Caki2 (cell line): Measurements from ENCODE around the gene EPDR1. TPM values are rescaled to one million over a fixed set of nuclear protein-coding genes. Genes with fewer than 3 reads are reported as not detected.

ENCODE experiments used
- DNase-seq: peaks from one replicate; pipeline ENCODE4 v3.0.0-alpha.2; 2015; ENCODE audit warnings: low read depth
- in situ Hi-C: cut with HindIII; loops from 2 replicates; pipeline ENCODE4 v1.10.0; 2016; ENCODE audit warnings: low sequenced_read_pairs, low pct_unique_long_range_greater_than_20kb, mixed read lengths
- total RNA-seq: library from RNA; depleted of rRNA; stranded (reverse); fragments of >200 nt; shearing (Covaris generic); gene quantifications from 2 replicates; pipeline ENCODE4 v1.2.3, GENCODE V29; 2014; ENCODE audit warnings: low replicate concordance

Gene EPDR1
- total RNA-seq, 1 experiment from 2014 or later = 250 TPM

DNA sequence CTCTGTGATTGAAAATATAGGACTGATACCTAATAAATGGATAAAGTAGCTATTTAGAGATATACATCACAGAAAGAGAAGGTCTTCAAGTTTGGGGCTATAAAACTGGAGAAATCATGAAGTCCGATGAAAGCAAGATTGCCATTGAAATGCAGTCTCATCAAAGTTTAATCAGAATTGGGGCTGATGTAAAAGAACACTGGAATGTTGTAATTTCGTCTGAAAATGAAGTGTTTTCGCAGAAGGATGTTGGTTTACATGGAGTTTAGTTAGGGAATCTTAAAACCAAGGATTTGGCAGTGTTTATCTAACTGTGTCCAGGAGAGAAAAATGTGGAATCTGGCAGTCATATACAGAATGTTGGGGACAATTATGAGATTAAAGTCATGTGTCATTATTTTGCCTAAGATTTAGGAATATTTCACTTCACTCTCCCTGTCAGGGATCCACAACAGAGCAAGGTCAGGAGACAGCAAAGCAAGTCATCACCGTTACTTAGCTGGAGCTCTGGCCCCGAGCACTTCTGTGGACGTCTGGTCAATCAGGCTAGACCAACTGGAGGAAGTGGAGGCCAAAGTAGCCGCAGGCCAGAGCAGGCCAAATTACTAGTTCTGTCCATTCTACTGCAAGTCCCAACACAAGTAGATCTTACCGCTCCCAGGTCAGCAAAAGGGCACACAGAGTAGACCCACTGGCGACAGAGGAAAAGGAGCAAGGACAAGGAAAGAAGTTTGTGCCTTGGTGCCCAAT lies 37.0 kb downstream of the EPDR1 start:
- no peak for DNase-seq
- in situ Hi-C loops = no loop called here

DNA sequence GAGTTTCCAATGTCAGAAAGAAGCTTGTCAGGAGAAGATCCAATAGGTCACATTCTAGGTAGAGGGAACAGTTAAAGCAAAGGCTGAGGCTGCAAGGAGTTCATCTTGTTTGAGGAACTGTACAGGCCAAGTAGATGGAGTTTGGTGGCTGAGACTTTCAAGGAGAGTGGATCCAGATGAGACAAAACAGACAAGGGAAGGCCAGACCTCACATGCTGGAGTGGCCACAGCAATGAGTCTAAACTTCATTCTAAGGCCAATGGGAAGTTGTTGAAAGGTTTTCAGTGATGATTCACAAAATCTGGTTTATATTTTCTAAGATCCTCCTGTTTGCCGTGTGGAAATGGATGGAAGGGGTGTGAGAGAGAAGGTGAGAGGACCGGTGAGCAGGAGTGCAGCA lies 40.0 kb downstream of the EPDR1 start:
- in situ Hi-C loops = no loop called here
- no peak for DNase-seq

DNA sequence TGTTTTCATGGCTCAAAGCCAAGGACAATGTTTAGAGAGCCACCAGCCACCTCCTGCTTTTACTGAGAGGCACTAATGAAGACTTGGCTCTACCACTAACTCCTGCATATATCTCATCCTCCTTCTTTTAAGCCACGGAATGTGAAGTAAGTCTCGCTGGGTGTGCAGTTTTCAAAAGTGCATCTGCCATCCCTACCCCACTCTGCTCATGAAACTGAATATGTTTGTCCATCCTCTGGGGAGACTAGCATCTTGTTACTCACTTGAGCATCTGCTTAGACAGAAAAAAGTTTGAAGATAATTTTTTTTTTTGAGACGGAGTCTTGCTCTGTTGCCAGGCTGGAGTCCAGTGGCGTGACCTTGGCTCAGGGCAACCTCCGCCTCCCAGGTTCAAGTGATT lies 40.8 kb downstream of the EPDR1 start:
- in situ Hi-C loops = no loop called here
- DNase-seq = no peak

DNA sequence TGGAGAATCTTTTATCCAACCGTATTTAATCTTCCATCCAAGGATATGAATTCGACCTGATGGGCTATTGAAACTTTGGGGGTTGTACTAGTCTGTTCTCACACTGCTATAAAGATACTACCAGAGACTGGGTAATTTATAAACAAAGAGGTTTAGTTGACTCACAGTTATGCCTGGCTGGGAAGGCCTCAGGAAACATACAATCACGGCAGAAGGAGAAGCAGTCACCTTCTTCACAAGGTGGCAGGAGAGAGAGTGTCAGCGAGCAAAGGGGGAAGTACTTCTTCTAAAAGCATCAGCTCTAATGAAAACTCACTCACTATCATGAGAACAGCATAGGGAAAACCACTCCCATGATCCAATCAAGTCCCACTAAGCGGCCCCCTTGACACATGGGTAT lies 43.8 kb downstream of the EPDR1 start:
- no peak for DNase-seq
- in situ Hi-C loops = no loop called here

DNA sequence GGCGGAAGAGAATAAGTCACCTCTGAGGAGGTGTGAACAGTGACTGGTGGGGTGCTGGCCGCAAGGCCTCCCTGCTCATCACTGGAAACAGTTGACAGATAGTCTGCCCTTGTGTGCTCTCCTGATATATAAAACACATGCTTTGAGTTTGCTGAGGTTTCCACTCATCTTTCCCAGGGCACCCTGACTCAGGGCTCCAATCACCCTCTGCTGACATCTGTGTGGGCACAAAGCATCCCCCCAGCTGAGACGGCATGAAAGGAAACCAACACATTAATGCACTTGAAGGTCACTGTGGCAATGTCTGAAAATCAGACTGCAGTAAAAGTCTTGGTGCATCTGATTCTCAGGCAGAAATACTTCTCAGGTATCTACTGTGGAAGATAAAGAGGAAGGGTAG lies 49.8 kb downstream of the EPDR1 start:
- in situ Hi-C loops = no loop called here
- DNase-seq = no peak

DNA sequence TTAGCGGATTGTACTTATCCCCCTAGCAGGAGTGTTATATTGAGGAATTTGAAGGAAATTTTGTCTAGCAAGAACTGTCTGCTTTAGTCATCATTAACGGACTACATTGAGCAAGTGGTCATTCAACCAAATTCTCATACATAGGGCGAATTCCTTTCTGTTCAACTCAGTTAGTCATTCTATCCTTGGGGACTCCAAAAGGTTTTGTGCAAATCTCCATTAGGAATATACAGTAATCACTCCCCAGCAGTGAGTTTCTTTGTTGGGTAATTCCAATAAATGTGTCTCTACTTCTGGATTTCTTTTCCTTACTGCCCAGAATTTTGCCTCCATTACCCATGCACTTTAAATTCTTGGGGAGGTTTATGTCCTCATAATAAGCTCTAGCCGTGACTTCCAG lies 51.1 kb downstream of the EPDR1 start:
- DNase-seq = no peak
- in situ Hi-C loops = no loop called here

DNA sequence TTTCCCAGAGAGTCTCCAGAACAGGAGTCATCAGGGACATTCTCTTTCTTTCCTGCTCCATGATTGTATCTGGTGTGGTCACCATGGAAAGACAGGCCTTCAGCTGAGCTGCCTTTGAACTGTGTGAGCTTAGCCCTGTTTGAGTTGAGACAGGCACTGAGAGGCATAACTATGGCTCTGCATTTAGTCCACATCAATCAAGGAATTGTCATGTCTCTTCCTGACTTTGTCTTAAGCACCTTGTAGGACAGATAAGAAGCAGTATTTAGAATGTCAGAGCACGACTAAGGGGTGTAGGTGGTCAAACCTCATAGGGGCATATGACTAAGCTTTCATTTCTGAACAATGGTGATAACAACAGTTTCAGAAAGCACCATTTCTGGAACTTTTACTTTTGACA lies 53.5 kb downstream of the EPDR1 start:
- in situ Hi-C loops = no loop called here
- DNase-seq = no peak

DNA sequence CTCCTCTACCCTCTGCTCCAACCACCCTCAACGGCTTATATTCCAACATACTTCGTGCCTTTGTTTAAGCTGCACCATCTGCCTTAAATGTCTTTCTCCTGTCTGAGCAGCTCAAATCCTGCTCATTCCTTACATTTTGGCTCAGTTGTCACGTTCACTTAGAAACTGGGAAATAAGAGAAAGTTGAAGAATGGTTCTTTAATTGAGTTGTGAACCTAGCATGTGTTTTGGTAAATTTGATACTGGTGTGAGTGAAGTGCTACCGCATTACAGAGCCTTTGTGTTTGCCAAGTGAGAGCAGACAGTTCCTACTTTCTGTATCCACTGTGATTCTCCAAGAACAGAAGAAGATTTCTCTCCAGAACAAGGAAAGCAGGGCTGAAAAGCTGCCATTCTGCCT lies 54.3 kb downstream of the EPDR1 start:
- DNase-seq = no peak
- in situ Hi-C loops = no loop called here

DNA sequence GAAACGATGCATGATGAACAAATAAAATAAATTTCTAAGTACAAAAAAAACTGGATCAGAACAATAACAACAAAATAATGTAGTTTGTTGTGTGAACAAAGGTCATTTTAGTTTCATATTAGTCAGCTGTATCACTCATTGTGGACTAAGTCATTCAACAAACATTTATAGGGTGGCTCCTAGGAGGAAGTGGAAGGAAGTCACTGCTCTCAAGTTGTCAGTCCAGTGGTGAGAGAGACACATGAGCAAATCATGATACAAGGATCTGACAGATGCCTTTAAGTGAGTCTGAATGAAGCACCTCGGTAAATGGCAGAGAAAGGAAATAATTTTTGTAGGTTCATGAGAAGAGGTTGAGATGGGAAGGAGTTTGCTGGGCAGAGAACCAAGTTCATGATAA lies 56.8 kb downstream of the EPDR1 start:
- no peak for DNase-seq
- in situ Hi-C loops = no loop called here

DNA sequence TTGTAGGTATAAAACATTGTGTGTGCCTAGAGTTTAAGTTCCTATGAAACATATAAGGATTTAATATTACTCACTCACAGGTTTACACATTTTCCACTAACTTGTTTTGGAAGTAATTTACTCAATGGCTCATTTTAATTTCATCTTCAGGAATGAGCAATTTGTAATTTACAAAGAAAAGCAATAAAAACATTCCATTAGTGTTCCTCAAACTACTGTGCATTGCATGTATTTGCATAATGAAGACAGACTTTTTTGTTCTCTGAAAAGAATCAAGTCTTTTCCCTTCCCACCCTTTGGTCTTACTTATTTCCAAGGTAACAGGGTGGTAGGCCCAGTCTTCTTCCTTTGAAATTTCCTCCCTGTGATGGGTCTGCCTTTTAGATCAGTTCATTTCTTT lies 61.2 kb downstream of the EPDR1 start:
- in situ Hi-C loops = no loop called here
- DNase-seq = no peak

DNA sequence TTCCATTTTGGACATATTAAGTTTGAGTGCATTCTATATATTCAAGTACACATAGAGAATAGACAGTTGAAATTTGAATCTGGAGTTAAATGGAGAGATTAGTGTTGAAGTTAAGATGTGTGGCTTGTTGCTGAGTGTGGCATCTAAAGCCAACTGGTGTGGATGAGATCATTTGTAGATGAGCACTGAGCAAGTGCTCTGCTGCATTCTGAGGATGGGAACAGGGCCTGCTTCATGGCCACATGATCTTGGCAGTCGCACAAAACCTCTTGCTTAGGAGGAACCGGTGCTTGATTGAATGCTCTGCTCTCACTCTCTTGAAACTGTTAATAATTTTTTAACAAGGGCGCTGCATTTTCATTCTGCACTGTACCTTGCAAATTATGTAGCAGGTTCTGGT lies 62.0 kb downstream of the EPDR1 start:
- in situ Hi-C loops = no loop called here

DNA sequence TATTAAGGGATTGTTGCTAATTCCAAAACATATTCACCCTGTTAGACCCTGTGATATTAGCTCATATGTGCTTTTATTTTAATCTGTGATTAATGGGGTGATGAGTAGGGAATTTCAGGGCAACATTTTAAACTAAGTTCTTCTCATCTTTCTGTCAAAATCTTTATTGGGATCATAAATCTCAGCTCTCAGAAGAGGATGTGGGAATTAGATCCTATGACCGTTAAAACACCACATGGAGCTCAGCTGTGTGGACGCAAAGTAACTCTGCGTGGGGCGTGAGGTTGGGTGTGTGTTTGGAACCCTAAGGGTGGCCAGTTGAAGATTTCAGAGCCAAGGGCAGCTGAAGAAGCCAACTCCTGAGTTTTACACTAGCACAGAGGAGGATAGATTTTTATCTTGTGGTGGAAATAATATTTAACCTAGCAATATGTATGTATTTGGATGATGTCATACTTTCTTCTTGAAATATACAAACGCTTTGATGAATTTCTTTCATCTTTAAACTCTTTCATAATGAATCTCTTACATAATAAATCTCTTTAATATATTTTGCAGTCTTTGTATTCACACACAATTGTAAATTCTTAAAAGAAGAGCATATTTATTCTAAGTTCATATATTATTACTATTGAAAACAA lies 64.4 kb downstream of the EPDR1 start:
- no peak for DNase-seq
- in situ Hi-C loops = no loop called here

More for the DNA sequence above, 62.0 kb downstream of the EPDR1 start:
- no peak for DNase-seq

DNA sequence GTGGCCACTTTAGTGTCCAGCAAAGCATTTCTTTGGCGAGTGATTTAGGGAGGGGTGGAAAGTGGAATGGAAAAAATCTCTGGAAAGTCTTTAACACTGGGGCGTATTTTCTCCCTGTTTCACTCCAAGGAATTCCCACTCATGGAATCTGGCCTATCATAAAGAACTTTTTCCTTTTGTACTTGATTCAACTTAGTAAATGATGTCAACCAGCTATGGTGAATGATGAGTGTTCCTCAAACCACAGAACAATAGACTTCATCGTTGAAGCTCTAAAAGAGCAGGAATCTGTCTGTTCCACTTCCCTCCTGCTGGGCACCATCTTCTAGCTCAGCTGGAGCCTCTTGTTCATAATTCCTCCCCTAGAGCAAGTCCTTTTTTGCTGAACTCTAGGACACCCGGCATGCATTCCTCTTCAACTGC lies 66.5 kb downstream of the EPDR1 start:
- in situ Hi-C loops = no loop called here
- DNase-seq = no peak

DNA sequence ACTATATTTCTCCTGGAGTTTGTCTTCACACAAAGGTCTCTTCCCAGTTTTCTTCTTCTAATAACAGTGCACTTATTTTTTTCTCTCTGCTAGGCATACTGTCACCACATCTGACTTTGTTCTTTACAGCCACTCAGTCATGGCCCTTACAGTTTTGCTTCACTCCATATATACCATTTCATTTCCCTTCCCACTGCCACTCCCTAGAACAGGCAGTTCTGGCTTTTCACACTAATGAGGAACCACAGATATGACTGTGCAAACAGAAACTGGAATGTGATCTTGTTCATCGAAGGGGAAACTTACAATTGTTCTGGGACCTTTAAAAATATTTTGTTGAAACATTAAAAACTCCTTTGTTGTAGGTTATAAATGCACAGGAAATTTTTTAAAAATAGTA lies 67.3 kb downstream of the EPDR1 start:
- in situ Hi-C loops = no loop called here
- no peak for DNase-seq

DNA sequence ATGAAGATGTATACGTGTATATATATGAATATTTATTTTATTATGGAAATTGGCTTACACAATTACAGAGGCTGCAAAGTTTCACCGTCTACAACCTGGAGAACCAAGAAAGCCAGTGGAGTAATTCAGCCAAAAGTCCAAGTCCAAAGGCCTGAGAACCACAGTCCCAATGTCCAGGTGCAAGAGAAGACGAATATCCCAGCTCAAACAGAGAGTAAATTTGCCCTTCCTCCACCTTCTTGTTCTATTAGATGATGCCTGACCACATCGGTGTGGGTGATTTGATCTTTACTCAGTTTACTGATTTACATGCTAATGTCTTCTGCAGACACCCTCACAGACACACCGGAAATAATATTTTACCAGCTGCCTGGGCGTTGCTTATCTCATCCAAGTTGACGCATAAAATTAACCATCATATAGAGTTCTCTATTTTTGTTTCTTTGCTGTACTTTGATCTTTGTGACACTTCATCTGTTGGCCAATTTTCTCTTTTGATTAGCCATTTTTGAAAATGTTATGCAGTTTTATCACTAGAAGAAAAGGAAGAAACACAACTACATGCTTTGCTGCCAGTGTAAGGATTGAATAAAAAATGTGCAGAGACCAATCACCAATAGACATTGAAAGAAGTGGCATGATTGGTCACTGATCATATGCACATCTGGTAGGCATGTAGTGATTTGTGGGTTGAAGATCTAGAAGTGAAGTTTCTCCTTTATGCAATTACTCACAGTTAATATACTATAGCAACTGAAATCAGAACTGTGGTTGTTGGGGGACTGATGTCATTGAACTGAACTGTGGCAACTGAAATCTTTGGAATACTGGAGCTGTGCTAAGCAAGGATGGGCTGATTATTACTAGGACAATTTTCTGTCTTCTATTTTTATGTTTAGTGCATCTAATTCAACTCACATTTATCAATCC lies 68.5 kb downstream of the EPDR1 start:
- no peak for DNase-seq
- in situ Hi-C loops = no loop called here

DNA sequence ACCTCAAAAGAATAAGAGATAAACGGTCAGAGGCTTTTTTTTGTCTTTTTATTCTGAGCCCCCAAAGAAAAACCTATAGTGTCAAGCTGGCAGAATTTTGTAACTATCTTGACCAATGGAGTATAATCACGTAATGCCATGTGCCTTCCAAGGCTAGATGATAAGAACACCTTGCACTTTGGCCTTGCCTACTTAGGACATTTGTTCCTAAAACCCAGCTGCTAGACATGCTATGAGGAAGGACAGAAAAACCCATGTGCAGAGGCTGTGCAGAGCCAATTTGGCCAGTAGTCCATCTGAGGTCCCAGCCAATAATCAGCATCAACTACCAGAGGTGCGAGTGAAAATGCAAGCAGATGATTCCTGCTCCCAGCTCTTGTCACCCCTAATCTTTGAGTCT lies 69.9 kb downstream of the EPDR1 start:
- no peak for DNase-seq
- in situ Hi-C loops = no loop called here

DNA sequence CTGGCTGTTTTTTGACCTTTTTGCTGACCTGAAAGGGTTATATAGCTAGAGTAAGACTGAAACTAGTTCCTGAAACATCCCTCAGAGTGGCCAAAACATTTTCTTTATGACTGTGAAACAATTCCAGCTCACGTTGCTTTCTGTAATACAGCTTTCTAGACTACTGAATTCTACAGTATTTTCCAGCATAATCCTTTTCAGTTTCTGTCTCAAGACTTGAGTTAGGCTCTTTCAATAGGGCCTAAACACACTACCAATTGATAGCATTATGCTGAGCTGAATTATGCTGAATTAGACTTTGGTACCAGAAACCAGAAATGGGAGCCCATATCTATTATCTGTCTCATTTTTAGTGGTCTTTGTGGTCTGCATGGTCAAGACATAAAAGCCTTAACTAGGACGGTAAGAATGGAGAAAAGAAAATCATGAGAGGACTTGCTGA lies 72.6 kb downstream of the EPDR1 start:
- in situ Hi-C loops = no loop called here
- no peak for DNase-seq

DNA sequence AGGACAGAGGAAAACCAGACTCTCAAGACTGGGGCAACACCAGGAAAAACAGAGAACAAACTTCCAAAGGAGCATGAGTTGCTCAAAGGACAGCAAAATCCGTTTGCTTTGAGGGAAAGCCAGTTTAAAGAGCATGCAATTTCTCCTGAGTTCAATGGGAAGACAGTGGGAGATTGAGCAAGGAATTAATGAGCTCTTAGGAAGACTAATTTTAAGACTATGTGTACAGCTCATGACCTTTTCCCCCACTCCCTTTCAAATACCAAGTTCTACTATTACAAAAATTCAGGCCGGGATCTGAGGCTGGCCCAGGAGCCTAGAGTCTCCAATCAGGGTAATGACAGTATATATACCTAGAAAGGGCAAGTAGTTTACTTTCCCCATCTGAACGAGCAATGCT lies 79.2 kb downstream of the EPDR1 start:
- DNase-seq = no peak
- in situ Hi-C loops = no loop called here

DNA sequence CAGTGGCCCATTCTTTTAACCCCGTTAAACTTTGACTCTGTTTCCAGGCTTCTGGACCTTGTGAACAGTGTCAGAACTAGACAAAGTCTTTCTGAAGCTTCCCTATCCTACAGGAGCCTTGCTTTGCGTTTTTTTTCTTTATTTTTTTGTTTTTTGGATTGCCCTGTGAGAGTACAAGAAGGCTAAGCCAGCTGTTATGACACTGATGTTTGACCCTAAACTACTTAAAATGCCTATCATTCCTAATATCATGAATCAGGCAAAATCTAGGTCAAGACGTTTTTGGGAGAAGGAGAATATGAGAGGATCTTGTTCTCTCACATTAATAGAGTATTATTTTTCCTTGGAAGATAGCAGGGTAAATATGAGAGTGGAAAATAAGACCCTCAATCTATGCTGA lies 79.8 kb downstream of the EPDR1 start:
- in situ Hi-C loops = no loop called here
- no peak for DNase-seq
